Measurements from ENCODE around the gene HLA-DPA1. TPM values are rescaled to one million over a fixed set of nuclear protein-coding genes. Genes with fewer than 3 reads are reported as not detected.
"Not testable (repeated sequence)": the region's sequence is repeated elsewhere in the genome, so short reads cannot be mapped to it uniquely, and the experiment has no call there.

Gene HLA-DPA1
- total and polyA plus RNA-seq, 12 donors: 19.4 to 625 (median 141) TPM

DNA sequence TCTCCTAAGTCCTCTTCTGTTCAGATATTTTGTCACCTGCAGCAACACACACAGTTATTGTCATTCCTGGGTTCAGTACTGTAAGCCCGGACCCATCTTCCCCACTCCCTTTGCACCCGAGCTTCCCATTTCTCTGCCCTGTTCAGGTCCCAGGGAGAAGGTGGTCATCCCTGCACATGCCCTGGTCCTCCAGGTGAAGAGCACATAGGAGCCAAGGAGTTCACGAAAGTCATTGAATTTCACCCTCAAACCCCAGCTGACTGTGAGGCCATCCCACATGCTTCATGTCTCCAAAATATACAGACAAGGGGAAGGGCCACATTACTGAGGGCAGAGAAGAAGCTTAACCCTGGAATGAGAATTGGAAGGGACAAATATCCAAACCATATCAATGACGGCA lies 8.1 kb downstream of the HLA-DPA1 start:
- Histone ChIP-seq H3K4me1 (replicated peaks in 1 of 2) (no peaks in the 10 kb centered on the region), H3K27ac (no peak overlapping the region), H3K27me3 (no peaks in the 10 kb centered on the region), H3K36me3 (replicated peaks in 1 of 2) (no peaks in the 10 kb centered on the region), H3K4me3 (no peak overlapping the region), H3K9me3 (replicated peaks in 1 of 3) (no peaks in the 10 kb centered on the region)
- WGBS, 4 donors: 9 to 91% (median 73%) methylated on average over 4 of the region's 4 CpGs
- TF ChIP-seq, protein P1, sequence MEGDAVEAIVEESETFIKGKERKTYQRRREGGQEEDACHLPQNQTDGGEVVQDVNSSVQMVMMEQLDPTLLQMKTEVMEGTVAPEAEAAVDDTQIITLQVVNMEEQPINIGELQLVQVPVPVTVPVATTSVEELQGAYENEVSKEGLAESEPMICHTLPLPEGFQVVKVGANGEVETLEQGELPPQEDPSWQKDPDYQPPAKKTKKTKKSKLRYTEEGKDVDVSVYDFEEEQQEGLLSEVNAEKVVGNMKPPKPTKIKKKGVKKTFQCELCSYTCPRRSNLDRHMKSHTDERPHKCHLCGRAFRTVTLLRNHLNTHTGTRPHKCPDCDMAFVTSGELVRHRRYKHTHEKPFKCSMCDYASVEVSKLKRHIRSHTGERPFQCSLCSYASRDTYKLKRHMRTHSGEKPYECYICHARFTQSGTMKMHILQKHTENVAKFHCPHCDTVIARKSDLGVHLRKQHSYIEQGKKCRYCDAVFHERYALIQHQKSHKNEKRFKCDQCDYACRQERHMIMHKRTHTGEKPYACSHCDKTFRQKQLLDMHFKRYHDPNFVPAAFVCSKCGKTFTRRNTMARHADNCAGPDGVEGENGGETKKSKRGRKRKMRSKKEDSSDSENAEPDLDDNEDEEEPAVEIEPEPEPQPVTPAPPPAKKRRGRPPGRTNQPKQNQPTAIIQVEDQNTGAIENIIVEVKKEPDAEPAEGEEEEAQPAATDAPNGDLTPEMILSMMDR (IDR thresholded peaks at IDR 0.05): no peak
- no peak for TF ChIP-seq POLR2A (IDR thresholded peaks at IDR 0.05)
- no peak for DNase-seq
- intact Hi-C loops (cut with DNase I): no loop called here

DNA sequence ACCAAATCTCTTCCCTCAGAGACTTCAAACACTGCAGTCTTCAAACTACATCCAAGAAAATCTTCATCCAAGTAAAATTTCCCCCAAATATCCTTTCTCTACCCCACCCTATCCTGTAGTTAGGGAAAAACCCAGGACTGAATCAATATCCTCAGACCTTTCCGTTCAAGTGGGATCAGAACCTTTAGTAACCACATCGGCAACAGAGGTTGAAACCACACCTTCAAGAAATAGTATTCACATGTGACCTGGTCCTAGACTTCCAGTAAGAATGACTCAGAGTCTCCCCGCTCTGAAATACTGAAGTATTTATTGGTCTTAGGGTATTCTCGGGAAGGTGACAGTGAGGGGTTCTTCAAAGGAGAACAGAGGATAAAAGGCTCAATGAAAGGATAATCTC lies 8.7 kb downstream of the HLA-DPA1 start:
- Histone ChIP-seq H3K9me3 (replicated peaks in 1 of 3) (no peaks in the 10 kb centered on the region), H3K36me3 (replicated peaks in 1 of 2) (no peaks in the 10 kb centered on the region), H3K4me1 (replicated peaks in 1 of 2) (no peaks in the 10 kb centered on the region), H3K27ac (no peak overlapping the region), H3K27me3 (no peaks in the 10 kb centered on the region), H3K4me3 (no peak overlapping the region)
- TF ChIP-seq POLR2A (IDR thresholded peaks at IDR 0.05): no peak
- TF ChIP-seq, protein P1 (IDR thresholded peaks at IDR 0.05): no peak
- no peak for DNase-seq
- 0 to 88% (median 68%) methylated on average over 4 of the region's 4 CpGs for WGBS, 4 donors
- intact Hi-C loops (cut with DNase I): no loop called here

DNA sequence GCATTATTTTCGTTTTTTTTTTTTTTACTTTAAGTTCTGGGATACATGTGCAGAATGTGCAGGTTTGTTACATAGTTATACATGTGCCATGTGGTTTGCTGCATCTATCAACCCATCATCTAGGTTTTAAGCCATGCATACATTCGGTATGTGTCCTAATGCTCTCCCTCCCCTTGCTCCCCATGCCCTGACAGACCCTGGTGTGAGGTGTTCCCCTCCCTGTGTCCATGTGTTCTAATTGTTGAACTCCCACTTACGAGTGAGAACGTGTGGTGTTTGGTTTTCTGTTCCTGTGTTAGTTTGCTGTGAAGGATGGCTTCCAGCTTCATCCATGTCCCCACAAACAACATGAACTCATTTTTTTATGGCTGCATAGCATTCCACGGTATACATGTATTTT lies 10.0 kb downstream of the HLA-DPA1 start:
- H3K4me1 ChIP-seq (replicated peaks in 1 of 2); H3K36me3 ChIP-seq (replicated peaks in 1 of 2); DNase-seq; H3K27ac ChIP-seq; H3K4me3 ChIP-seq; intact Hi-C loops (cut with DNase I); H3K27me3 ChIP-seq; H3K9me3 ChIP-seq (replicated peaks in 1 of 3): not testable (repeated sequence)
- WGBS, 4 donors: 27 to 67% (median 58%) methylated on average over 2 to 5 of the region's 5 CpGs

DNA sequence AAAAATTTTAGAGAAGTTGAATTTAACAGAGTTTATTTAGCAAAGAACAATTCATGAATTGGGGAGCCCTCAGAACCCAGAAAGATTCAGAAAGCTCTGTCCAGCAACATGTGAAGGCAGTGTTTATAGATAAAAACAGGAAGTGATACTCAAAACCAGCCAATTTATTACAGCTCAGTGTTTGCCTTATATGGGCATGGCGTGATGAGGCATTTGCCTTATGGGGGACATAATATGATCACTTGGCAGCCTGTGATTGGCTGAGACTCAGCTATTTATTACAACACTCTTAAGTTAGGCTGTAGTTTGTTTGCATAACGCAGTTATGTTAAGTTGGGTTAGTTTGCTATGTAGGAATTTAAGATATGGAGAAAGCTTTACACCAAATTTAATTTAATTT lies 11.5 kb downstream of the HLA-DPA1 start:
- no peak for DNase-seq
- H3K9me3 ChIP-seq (replicated peaks in 1 of 3): no peaks in the 10 kb centered on the region
- WGBS, 4 donors: 79 to 93% (median 82%) methylated on average over 2 of the region's 2 CpGs
- no peaks in the 10 kb centered on the region for H3K36me3 ChIP-seq (replicated peaks in 1 of 2)
- H3K4me1 ChIP-seq (replicated peaks in 1 of 2): no peaks in the 10 kb centered on the region
- intact Hi-C loops (cut with DNase I): no loop called here
- H3K27me3 ChIP-seq: no peaks in the 10 kb centered on the region
- no peak overlapping the region for H3K4me3 ChIP-seq
- TF ChIP-seq, protein P1 (IDR thresholded peaks at IDR 0.05): no peak
- no peak for TF ChIP-seq POLR2A (IDR thresholded peaks at IDR 0.05)
- H3K27ac ChIP-seq: no peak overlapping the region

DNA sequence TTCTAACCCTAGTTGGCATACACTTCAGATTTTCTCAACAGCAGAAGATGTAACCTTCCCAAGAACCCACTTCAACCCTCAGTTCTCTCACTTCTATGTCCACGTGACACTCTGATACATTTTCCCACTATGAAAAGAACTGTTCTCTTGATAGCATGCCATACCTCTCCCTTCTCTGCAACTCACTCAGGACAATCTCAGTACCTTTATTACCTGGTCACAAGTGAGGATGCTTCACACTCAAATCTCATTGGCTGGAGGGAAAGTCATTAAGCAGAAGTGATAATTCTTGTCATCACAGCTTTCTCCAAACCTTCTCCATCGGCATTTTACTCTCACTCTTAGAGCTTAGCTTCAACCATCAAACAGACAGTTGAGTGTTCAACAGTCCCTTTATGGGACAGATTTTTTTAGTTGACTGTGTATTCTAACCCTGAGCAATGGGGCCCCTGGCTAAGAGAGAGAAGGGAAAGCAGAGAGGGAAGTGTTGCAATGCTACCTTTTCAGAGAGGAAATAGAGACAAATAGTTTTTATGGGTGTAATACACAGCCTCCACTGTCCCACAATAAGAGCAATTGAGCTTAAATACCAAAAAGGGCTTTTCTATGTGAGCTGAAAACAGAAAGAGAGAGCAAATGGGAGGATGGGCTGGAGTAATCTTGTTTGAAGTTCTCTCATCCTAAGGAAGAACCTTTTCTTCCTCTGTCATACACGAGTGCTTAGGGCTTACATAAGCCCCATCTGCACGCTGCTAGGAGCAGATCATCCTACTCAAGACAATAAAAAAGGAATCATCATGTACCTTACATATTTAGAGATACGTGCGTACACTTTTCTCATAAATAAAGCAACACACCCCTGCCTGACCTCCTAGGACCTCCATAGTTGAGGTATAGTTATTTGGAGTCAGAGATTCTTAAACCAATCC lies 16.0 kb downstream of the HLA-DPA1 start:
- H3K9me3 ChIP-seq (replicated peaks in 1 of 3): no peaks in the 10 kb centered on the region
- no peak overlapping the region for H3K27ac ChIP-seq
- whole genome bisulfite sequencing, 4 donors: 45 to 61% (median 52%) methylated on average over 6 of the region's 6 CpGs
- no peak for DNase-seq
- H3K27me3 ChIP-seq: no peaks in the 10 kb centered on the region
- no peak overlapping the region for H3K4me3 ChIP-seq
- no peaks in the 10 kb centered on the region for H3K36me3 ChIP-seq (replicated peaks in 1 of 2)
- no peak for TF ChIP-seq POLR2A (IDR thresholded peaks at IDR 0.05)
- TF ChIP-seq, protein P1 (IDR thresholded peaks at IDR 0.05): no peak
- no peaks in the 10 kb centered on the region for H3K4me1 ChIP-seq (replicated peaks in 1 of 2)
- intact Hi-C loops (cut with DNase I): no loop called here
